Activated CD8-positive, alpha-beta memory T cell treated with anti-CD3 and anti-CD28 coated beads, Interleukin-2, amount 10 ng/mL, durations not matched to agents 7 days and 5 days (primary cell): Measurements from ENCODE around the gene GHDC. TPM values are rescaled to one million over a fixed set of nuclear protein-coding genes. Genes with fewer than 3 reads are reported as not detected.
"Not testable (repeated sequence)": the region's sequence is repeated elsewhere in the genome, so short reads cannot be mapped to it uniquely, and the experiment has no call there.

Source experiments
- ATAC-seq: fragments of 150-1000 bp; cut with Tn5 transposase; one replicate; pipeline ENCODE4 v1.10.0; 2021; ENCODE audit warnings: moderate library complexity
- CTCF ChIA-PET: fragments of 350-600 bp; sonication (Branson Sonifier 250); formaldehyde crosslinking; loops from one replicate; lab custom pipeline; 2021; ENCODE audit warnings: antibody characterized with exemption; lab: Charles Lee
- DNase-seq: peaks from one replicate; pipeline ENCODE4 v3.0.0-alpha.2; 2020
- H3K27ac Mint-ChIP-seq: one replicate; pipeline ENCODE4 v1.8.0; 2021; ENCODE audit warnings: mild to moderate bottlenecking, mixed read lengths
- H3K27me3 Mint-ChIP-seq: one replicate; pipeline ENCODE4 v1.8.0; 2021; ENCODE audit warnings: mixed read lengths
- H3K36me3 Mint-ChIP-seq: one replicate; pipeline ENCODE4 v1.8.0; 2021; ENCODE audit warnings: mild to moderate bottlenecking, mixed read lengths
- H3K4me1 Mint-ChIP-seq: one replicate; pipeline ENCODE4 v1.8.0; 2021; ENCODE audit warnings: mixed read lengths
- H3K4me3 Mint-ChIP-seq: one replicate; pipeline ENCODE4 v1.8.0; 2021; ENCODE audit warnings: mild to moderate bottlenecking, moderate library complexity, mixed read lengths
- H3K9me3 Mint-ChIP-seq: one replicate; pipeline ENCODE4 v1.8.0; 2022; ENCODE audit warnings: low read depth, mixed read lengths
- total RNA-seq, 2 experiments: library from RNA; stranded (reverse); gene quantifications; one replicate each; pipeline ENCODE4 v1.2.3, GENCODE V29; 2021

The GHDC gene
- total RNA-seq, 2 experiments from 2014 or later = 17.0 to 18.0 TPM

- Mint-ChIP-seq H3K27ac (no peak overlapping the region), H3K36me3 (peaks cover 14% of the 10 kb centered on the region), H3K9me3 (no peaks in the 10 kb centered on the region), H3K27me3 (no peaks in the 10 kb centered on the region), H3K4me1 (peaks cover under 1% of the 10 kb centered on the region), H3K4me3 (no peak overlapping the region)
- DNase-seq (no peak), ATAC-seq (no peak)
- CTCF ChIA-PET = interaction anchor here (1.0 to 2.7 kb wide), 5 partner anchors 9 to 87 kb away, joined by 3 to 9 read pairs (median 3); partner anchors contain the start of genes HCRT and KCNH4
Measured at GRCh38 chr17:42199416-42200011, 5.2 kb upstream of the GHDC start.

DNA sequence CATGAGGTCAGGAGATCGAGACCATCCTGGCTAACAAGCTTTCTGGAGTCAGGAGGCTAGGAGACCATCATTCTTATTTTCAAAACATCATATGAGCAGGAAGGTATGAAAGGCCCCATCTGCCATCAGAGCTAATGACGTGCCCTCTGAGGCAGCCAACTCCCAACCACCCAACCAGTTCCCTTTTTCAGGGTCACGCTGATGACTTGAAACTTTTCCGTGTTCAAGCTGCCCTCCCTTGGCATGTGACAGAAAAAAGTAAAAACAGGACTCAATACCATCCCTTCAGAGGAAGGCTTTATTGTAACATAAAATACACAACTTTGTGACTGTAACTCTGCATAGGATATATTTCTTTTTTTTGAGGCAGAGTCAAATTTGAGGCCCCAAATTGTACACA is 4.6 kb upstream of the GHDC start:
- H3K36me3 Mint-ChIP-seq = peaks cover 10% of the 10 kb centered on the region
- H3K9me3 Mint-ChIP-seq = no peaks in the 10 kb centered on the region
- no peak overlapping the region for H3K4me3 Mint-ChIP-seq
- peaks cover 5% of the 10 kb centered on the region for H3K4me1 Mint-ChIP-seq
- no peaks in the 10 kb centered on the region for H3K27me3 Mint-ChIP-seq
- ATAC-seq (no peak), DNase-seq (no peak)
- CTCF ChIA-PET = interaction anchor here (1.0 to 2.7 kb wide), 4 partner anchors 8 to 88 kb away, joined by 3 to 9 read pairs (median 3); partner anchors contain the start of gene HCRT
- H3K27ac Mint-ChIP-seq = no peak overlapping the region

GRCh38 chr17:42197564-42198156 is 3.4 kb upstream of the GHDC start:
- DNase-seq (no peak), ATAC-seq (no peak)
- Mint-ChIP-seq H3K9me3 (no peaks in the 10 kb centered on the region), H3K27ac (no peak overlapping the region), H3K4me3 (no peak overlapping the region), H3K27me3 (no peaks in the 10 kb centered on the region), H3K36me3 (peaks cover 9% of the 10 kb centered on the region), H3K4me1 (peaks cover 17% of the 10 kb centered on the region)
- CTCF ChIA-PET = interaction anchor here (1.5 to 2.7 kb wide), 2 partner anchors 14 to 89 kb away, joined by 3 to 9 read pairs; no protein-coding TSS in a partner anchor

- peaks cover 22% of the 10 kb centered on the region for H3K4me1 Mint-ChIP-seq
- no peaks in the 10 kb centered on the region for H3K27me3 Mint-ChIP-seq
- peak overlapping the region; percentile 95 for H3K4me3 Mint-ChIP-seq
- no peak for DNase-seq
- no peaks in the 10 kb centered on the region for H3K9me3 Mint-ChIP-seq
- H3K27ac Mint-ChIP-seq = peak overlapping the region; percentile 92
- ATAC-seq = no peak
- peaks cover 1% of the 10 kb centered on the region for H3K36me3 Mint-ChIP-seq
- CTCF ChIA-PET = interaction anchor here (1.0 to 4.0 kb wide), 7 partner anchors 8 to 119 kb away, joined by 3 to 26 read pairs (median 5); partner anchors contain the start of genes HCRT and KCNH4
Measured at GRCh38 chr17:42193216-42193968, 902 bp downstream of the GHDC start.

- no peak overlapping the region for H3K27ac Mint-ChIP-seq
- H3K36me3 Mint-ChIP-seq = peaks cover 1% of the 10 kb centered on the region
- DNase-seq = no peak
- H3K27me3 Mint-ChIP-seq = no peaks in the 10 kb centered on the region
- no peak overlapping the region for H3K4me3 Mint-ChIP-seq
- CTCF ChIA-PET = interaction anchor here (0.6 kb wide), 2 partner anchors 8 to 84 kb away, joined by 3 read pairs; no protein-coding TSS in a partner anchor
- ATAC-seq = no peak
- no peaks in the 10 kb centered on the region for H3K9me3 Mint-ChIP-seq
- peaks cover 22% of the 10 kb centered on the region for H3K4me1 Mint-ChIP-seq
Measured at GRCh38 chr17:42192189-42193126, 1.8 kb downstream of the GHDC start.

GRCh38 chr17:42191275-42191608 is 3.1 kb downstream of the GHDC start:
- CTCF ChIA-PET = interaction anchor here (1.3 to 2.6 kb wide), 2 partner anchors 8 to 11 kb away, joined by 3 to 16 read pairs; partner anchors contain the start of gene KCNH4
- no peaks in the 10 kb centered on the region for H3K9me3 Mint-ChIP-seq
- peaks cover 22% of the 10 kb centered on the region for H3K4me1 Mint-ChIP-seq
- ATAC-seq (no peak), DNase-seq (no peak)
- no peaks in the 10 kb centered on the region for H3K27me3 Mint-ChIP-seq
- H3K36me3 Mint-ChIP-seq = peaks cover 1% of the 10 kb centered on the region
- no peak overlapping the region for H3K27ac Mint-ChIP-seq
- no peak overlapping the region for H3K4me3 Mint-ChIP-seq

DNA sequence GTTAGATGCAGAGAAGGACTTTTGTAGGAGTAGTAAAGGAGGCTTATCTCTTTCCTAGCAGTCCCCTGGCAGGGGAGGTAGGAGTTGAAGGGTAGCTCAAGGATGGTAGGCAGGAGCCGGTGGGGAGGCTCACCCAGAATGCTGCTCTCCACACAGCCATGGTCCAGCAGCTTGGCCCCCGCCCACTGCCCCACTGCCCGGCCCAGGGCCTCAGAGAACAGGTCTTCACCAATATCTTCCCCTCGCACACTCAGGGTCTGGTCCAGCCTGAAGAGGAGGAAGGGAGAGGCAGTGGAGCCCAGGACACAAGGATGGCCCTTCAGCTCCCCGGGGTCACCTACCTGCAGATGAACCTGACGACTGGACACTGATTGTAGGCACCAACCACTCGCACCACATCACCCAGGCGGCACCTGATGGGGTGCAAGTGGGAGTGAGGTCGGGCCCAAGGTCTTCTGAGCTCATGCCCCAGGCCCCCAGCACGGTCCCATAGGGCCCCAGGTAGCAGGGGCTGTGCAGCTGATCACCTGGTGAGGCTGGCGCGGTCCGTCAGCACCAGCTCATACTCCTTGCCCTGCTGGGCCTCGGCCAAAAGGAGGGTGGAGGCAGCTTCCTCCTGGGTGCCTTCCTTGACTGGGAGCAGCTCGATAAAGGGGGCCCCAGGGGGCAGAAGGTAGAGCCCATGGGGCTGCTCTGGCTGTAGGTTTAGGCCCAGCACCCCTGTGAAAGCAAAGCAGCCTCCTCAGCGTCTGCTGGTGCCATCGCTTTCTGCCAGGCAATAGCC is 3.6 kb downstream of the GHDC start:
- no peak overlapping the region for H3K4me3 Mint-ChIP-seq
- H3K27me3 Mint-ChIP-seq = no peaks in the 10 kb centered on the region
- H3K4me1 Mint-ChIP-seq = peaks cover 22% of the 10 kb centered on the region
- no peak for DNase-seq
- ATAC-seq = no peak
- no peaks in the 10 kb centered on the region for H3K9me3 Mint-ChIP-seq
- CTCF ChIA-PET = interaction anchor here (0.6 to 2.6 kb wide), 4 partner anchors 8 to 212 kb away, joined by 3 to 16 read pairs (median 3); partner anchors contain the start of gene KCNH4
- H3K27ac Mint-ChIP-seq = no peak overlapping the region
- H3K36me3 Mint-ChIP-seq = peaks cover 1% of the 10 kb centered on the region

GRCh38 chr17:42189651-42189965 is 4.7 kb downstream of the GHDC start:
- no peaks in the 10 kb centered on the region for H3K27me3 Mint-ChIP-seq
- ATAC-seq = no peak

DNA sequence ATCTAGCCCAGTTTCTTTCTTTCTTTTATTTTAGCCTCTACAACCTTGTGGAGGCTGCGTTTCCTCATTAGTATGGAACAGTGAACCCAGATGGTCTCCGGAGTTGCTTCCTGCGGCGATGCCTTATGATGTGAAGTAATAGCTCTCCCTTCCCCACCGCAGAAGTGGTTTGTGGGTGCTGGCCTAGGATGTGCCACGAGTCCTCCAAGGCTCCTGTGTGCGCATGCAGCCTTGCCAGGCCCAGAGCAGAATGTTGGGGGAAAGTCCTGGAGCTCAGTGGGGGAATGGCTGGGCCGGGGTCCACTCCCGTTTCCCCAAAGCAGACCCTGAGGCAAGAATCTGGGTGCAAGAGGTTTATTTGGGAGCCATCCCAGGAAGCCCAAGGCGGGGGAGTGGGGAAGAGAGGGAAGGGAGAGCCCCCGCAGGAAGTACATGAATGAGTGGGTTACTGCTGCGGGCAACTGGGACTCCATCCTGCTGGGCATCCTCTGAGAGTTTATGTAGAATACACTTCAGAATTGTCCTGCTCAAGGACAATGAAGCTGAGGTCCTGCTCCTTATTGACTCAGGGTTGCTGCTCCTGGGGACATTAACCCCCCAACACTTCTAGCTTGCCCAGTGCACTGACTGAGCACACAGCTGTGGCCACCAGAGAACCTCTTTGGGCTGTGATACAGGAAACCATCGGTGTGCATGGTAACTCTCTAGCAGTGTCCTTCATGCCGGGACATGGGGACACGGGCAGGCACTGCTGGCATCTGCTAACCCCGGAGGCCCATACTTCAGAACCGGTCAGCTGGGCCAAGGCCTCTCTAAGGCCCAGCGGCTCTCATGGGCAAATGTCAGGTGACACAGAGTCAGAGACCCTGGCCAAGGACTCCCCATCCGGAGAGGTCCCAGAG is 5.3 kb downstream of the GHDC start:
- Mint-ChIP-seq H3K27ac (no peak overlapping the region), H3K9me3 (no peaks in the 10 kb centered on the region), H3K4me1 (peaks cover 26% of the 10 kb centered on the region), H3K36me3 (no peaks in the 10 kb centered on the region), H3K27me3 (no peaks in the 10 kb centered on the region), H3K4me3 (no peak overlapping the region)
- CTCF ChIA-PET = interaction anchor here (0.8 to 2.6 kb wide), 4 partner anchors 9 to 328 kb away, joined by 3 to 16 read pairs (median 4); partner anchors contain the start of gene KCNH4
- no peak for ATAC-seq
- DNase-seq = no peak

More at GRCh38 chr17:42189651-42189965, 4.7 kb downstream of the GHDC start:
- no peak for DNase-seq
- CTCF ChIA-PET = interaction anchor here (2.6 kb wide), 1 partner anchor 9 kb away, joined by 16 read pairs; the partner anchor contains the start of gene KCNH4
- peaks cover 1% of the 10 kb centered on the region for H3K36me3 Mint-ChIP-seq
- H3K27ac Mint-ChIP-seq = no peak overlapping the region
- H3K4me3 Mint-ChIP-seq = no peak overlapping the region
- peaks cover 26% of the 10 kb centered on the region for H3K4me1 Mint-ChIP-seq
- no peaks in the 10 kb centered on the region for H3K9me3 Mint-ChIP-seq

DNA sequence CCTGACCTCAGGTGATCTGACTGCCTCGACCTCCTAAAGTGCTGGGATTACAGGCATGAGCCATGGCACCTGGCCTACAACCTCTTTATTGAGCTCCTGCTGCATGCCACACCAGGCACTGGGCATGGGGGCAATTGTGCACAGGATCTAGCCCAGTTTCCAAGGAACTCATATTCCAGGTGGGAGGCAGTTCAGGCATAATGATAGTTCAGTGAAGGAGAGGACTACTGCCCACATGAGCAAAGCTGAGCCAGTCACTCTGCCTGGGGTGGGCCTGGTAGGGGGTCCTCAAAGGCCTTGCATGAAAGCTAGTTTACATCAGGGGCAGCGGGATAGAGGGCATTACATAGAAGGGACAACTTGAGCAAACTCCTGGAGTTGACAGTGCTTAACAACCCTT is 6.5 kb downstream of the GHDC start:
- CTCF ChIA-PET = interaction anchor here (0.6 to 1.5 kb wide), 7 partner anchors 9 to 330 kb away, joined by 3 to 4 read pairs (median 3); no protein-coding TSS in a partner anchor
- Mint-ChIP-seq H3K36me3 (no peaks in the 10 kb centered on the region), H3K27me3 (peaks cover 4% of the 10 kb centered on the region), H3K27ac (no peak overlapping the region), H3K4me3 (no peak overlapping the region), H3K4me1 (peaks cover 25% of the 10 kb centered on the region), H3K9me3 (no peaks in the 10 kb centered on the region)
- no peak for ATAC-seq
- DNase-seq = no peak

DNA sequence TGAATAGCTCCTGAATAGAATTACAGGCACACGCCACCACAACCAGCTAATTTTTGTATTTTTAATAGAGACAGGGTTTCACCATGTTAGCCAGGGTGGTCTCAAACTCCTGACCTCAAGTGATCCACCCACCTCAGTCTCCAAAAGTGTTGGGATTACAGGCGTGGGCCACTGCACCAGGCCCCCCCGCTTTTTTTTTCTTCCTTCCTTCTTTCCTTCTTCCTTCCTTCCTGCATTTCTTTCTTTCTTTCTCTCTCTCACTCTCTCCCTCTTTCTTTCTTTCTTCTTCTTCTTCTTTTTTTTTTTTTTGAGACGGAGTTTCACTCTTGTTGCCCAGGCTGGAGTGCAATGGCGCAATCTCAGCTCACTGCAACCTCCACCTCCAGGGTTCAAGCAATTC is 8.1 kb downstream of the GHDC start:
- not testable (repeated sequence) for H3K36me3 Mint-ChIP-seq, H3K4me3 Mint-ChIP-seq, DNase-seq, H3K9me3 Mint-ChIP-seq, ATAC-seq, H3K27ac Mint-ChIP-seq
- peaks cover 34% of the 10 kb centered on the region for H3K4me1 Mint-ChIP-seq
- CTCF ChIA-PET = interaction anchor here (0.7 to 1.1 kb wide), 2 partner anchors 8 to 13 kb away, joined by 3 read pairs; partner anchors contain the start of gene GHDC
- peaks cover 17% of the 10 kb centered on the region for H3K27me3 Mint-ChIP-seq
